GM10266 (cell line): Measurements from ENCODE around the gene KIAA1958.

Source experiments
- DNase-seq: peaks from one replicate; pipeline ENCODE4 v3.0.0; 2012; ENCODE audit errors: extremely low spot score
- CTCF ChIP-seq: IDR thresholded peaks from 2 replicates; pipeline ENCODE4 v1.5.1; 2012; ENCODE audit warnings: mild to moderate bottlenecking, low read depth; ENCODE audit not compliant: control insufficient read depth, insufficient read depth; ENCODE audit errors: missing control alignments

KIAA1958 gene

DNA sequence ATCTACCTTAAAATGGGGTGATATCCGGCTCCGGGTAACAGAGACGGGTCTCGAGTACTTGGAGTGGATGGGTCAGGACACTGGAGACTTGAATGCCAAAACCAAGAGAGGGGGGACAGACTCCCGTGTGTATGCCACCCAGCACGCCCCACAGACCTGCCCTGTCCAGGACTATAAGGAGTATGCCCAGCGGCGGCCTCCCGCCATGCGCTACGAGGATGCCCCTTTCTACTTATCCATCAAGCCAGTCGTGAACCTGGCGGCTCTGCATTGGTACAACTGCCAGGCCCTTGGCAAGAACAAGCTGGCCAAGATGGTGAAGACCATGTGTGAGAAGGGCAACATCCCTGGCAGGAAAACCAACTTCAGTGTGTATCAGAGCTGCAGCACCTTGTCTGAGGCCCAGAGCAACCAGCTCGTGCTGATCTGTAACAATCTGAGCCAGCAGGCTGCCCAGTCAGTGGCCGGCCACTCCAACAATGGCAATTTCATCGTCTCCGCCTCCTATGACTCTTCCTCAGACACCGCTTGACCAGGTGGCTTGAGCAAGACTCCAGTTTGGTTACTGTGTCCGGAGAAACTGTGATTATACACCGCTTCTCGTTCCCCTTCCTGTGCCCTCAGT is 131.9 kb downstream of the KIAA1958 start:
- no peak for DNase-seq
- no peak for TF ChIP-seq CTCF

DNA sequence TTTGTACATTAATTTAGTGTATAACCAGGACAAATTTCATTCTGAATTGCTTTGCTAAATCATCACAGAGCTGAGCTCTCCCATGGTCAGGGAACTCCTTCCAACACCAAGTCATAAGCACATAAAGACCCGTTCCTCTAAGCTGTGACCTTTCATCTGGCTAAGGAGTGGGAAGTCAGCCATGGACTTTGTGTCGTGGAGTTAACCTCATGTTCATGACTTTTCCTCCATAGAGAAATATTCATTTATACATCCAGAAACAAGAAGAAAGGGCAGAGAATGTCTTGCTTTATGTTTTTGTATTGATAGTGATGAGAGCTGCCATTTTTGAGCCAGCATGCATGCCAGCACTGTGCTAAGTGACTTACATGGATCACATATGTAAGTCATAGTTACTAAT is 133.8 kb downstream of the KIAA1958 start:
- no peak for DNase-seq
- TF ChIP-seq CTCF = no peak

- DNase-seq = no peak
- no peak for TF ChIP-seq CTCF
These were observed 134.5 kb downstream of the KIAA1958 start for GRCh38 chr9:112621018-112621655.

DNA sequence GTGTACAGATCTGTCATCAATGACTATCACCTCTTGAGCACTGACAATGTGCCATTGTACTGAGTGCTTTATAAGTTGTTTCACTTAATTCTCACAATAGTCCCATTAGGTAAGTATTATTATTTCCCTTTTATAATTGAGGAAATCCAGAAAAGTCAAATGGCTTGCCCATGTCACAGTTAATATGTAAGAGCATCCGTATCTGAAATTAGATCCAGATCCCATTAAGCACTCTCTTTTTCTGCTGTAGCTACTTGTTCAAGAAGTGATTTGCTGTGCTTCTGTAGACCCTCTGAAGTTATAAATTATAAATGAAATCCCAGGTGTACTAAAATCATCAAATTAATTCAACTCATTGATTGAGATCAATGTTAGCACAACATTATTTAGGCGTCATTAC is 136.6 kb downstream of the KIAA1958 start:
- TF ChIP-seq CTCF = no peak
- DNase-seq = no peak

DNA sequence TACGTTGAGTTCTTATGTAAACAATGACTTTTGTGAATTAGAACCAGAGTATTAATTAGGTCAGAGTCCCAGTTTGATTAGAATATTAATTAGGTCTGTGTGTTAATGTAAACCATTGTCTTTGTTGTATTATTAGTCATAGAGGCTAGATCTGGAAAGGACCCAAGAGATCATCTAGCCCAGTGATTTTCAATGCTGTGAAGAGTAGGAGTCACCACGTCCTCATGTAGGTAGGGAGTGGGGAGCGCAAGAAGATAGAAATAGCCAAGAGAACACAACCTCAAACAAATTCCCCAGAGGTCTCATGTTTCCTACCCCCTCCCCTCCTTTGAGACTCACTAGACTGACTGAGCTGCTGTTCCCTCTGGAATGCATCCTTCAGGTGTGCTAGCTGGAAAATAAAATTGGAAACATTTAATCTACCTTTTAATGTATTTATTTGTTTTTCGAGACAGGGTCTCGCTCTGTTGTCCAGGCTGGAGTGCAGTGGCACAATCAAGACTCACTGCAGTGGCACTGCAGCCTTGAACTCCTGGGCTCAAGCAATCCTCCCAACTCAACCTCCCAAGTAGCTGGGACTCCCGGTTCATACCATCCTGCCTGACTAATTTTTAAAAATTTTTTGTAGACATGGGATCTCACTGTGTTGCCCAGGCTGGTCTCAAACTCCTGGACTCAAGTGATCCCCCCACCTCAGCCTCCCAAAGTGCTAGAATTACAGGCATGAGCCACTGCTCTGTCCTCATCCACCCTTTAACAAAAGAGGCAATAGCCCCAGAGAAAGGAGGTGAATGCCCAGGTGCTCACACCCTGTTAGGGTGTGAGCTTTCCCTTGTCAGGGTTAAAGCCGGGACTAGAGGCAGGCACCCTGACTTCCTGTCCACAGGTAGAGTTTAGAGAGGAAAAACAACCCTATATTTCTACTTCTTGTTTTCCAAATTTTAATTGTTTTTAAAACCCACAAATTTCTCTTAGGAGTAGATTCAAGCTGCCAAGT is 138.4 kb downstream of the KIAA1958 start:
- no peak for DNase-seq

DNA sequence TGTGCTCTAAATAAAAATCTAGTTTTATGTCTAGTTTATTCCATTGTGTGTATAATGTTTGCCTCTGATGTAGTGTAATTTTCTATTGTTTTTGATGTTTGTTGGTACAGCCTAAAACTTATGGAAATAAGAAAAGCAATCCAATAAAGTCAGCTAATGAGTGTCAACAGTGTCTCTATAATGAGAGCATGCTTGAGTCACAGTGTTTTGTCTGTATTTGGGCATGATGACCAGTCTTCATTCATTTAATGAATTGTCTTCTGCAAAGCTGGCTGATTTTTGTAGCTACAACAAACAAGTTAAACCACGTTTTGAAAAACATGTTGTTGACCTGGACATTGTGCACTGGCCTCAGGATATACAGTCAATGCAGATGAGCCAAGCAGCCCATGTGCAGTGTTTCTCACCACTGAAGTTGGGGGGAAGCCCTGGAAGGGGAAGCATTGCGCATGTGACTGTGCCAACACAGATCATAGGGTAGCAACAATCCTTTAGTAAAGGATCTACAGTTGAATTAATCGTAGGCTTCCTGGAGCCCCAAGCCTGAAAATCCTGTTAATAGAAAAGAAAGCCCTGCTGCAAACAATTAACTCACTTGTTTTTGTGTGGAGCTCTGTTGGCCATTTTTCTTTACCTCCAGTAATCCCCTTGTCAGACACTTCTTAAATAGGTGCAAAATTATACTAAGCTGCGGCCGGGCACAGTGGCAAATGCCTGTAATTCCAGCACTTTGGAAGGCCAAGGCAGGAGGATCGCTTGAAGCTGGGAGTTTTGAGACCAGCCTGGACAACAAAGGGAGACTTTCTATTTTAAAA is 143.3 kb downstream of the KIAA1958 start:
- DNase-seq = no peak
- no peak for TF ChIP-seq CTCF

More for the DNA sequence above, 138.4 kb downstream of the KIAA1958 start:
- TF ChIP-seq CTCF = no peak
